Effector memory CD4-positive, alpha-beta T cell (primary cell): ENCODE results near the gene VAMP7.
"Not testable (repeated sequence)": the region's sequence is repeated elsewhere in the genome, so short reads cannot be mapped to it uniquely, and the experiment has no call there.

ENCODE experiments used
- DNase-seq, 3 donors: peaks; one replicate each; pipeline ENCODE4 v3.0.0-alpha.2; 2020
- H3K27ac ChIP-seq: 2 replicates; pipeline ENCODE4 v1.7.0; 2013; ENCODE audit warnings: mild to moderate bottlenecking, low read length, moderate library complexity; ENCODE audit not compliant: insufficient read depth, poor library complexity, severe bottlenecking
- H3K27me3 ChIP-seq: replicated peaks from 2 replicates; pipeline ENCODE4 v1.7.0; 2013; ENCODE audit warnings: mild to moderate bottlenecking, low read length; ENCODE audit not compliant: insufficient read depth, control insufficient read depth, poor library complexity, severe bottlenecking
- H3K36me3 ChIP-seq: 2 replicates; pipeline ENCODE4 v1.7.0; 2013; ENCODE audit warnings: mild to moderate bottlenecking, low read length, moderate library complexity; ENCODE audit not compliant: control insufficient read depth, insufficient read depth
- H3K4me1 ChIP-seq: 2 replicates; pipeline ENCODE4 v1.7.0; 2013; ENCODE audit warnings: low read length, mild to moderate bottlenecking; ENCODE audit not compliant: control insufficient read depth, insufficient read depth, poor library complexity, severe bottlenecking
- H3K4me3 ChIP-seq: 2 replicates; pipeline ENCODE4 v1.7.0; 2013; ENCODE audit warnings: low read length, low read depth, mild to moderate bottlenecking; ENCODE audit not compliant: insufficient read depth, poor library complexity, severe bottlenecking
- H3K9me3 ChIP-seq: 2 replicates; pipeline ENCODE4 v1.7.0; 2013; ENCODE audit warnings: mild to moderate bottlenecking, low read length, moderate library complexity; ENCODE audit not compliant: control insufficient read depth
- total RNA-seq, 3 donors: gene quantifications; one replicate each; lab custom pipeline; 2026; lab: John Stamatoyannopoulos, UW

The VAMP7 gene, protein sequence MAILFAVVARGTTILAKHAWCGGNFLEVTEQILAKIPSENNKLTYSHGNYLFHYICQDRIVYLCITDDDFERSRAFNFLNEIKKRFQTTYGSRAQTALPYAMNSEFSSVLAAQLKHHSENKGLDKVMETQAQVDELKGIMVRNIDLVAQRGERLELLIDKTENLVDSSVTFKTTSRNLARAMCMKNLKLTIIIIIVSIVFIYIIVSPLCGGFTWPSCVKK
- 23.2 to 36.5 (median 25.8) reads per million in 3 donors for total RNA-seq

DNA sequence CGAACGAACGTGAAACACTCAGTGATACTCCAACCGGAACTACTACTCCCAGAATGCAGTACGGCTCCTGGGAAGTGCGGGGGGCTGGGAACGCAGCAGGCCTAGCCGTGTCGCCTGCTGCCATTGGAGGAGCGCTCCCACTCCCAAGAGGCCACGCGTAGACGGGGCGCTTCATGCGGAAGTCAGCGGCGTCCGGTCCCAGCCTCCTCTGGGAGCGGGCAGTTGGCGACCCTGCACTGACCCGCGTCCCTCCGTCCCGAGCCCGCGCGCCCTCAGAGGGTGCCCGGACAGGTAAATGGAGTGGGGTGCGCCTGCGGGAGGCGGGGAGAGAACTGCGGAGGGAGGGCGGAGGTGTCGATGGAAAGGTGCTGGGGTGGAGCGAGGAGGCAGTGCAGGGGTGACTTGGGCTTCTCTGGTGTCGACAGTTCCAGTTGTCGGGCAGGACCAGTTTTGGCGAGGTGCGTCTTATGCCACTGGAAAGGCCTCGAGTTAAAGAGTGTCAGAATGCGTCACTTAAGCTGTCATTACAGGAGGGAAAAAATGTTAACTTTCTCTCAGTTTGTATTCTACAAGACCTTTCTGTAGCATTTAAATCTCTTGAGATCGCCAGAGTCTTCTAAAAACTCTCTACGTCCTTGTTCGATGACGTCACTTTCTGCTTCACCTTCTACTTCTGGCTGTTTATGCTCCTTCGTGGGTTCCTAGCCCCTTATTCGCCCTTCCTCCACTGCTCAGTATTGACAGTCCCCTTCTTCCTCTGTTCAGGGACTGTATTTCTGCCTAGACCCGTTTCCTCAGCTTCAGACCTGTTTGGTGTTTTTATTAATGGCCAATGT, at the start of gene VAMP7:
Gene VAMP7, plus strand, starts transcription at position 188 of the 836 bp plus-strand sequence. CDS start 8,122 bp downstream, outside the sequence.
- H3K36me3 ChIP-seq = no peaks in the 10 kb centered on the region
- H3K27me3 ChIP-seq = no peaks in the 10 kb centered on the region
- H3K4me1 ChIP-seq = peaks cover 5% of the 10 kb centered on the region
- H3K4me3 ChIP-seq = peak within 1 kb of the TSS; percentile 72
- peak; percentile 58 to 71 (median 67) for DNase-seq
- H3K9me3 ChIP-seq = no peaks in the 10 kb centered on the region
- peak within 1 kb of the TSS; percentile 76 for H3K27ac ChIP-seq

DNA sequence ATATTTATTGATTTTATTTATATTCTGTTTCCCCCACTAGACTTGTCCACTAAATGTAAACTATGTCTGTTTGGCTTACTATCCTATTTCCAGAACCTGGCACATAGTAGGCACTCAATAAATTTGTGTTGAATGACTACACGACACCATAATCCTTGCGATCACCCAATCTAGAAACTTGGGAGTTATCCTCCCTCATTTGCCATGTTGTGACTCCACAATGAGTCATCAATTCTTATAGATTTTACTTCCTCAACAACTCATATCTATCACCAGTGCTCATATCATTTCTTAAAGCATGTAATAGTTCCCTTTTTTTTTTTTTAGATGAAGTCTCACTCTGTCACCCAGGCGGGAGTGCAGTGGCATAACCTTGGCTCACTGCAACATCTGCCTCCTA, 39.9 kb upstream of the VAMP7 start:
- Histone ChIP-seq H3K27me3 (no peaks in the 10 kb centered on the region), H3K36me3 (no peaks in the 10 kb centered on the region), H3K9me3 (no peaks in the 10 kb centered on the region), H3K27ac (no peak overlapping the region), H3K4me1 (no peaks in the 10 kb centered on the region), H3K4me3 (no peak overlapping the region)
- no peak for DNase-seq

DNA sequence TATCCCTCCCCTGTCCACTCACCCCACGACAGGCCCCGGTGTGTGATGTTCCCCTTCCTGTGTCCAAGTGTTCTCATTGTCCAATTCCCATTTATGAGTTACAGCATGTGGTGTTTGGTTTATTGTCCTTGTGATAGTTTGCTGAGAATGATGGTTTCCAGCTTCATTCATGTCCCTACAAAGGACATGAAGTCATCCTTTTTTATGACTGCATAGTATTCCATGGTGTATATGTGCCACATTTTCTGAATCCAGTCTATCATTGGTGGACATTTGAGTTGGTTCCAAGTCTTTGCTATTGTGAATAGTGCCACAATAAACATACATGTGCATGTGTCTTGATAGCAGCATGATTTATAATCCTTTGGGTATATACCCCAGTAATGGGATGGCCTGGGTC, 29.4 kb upstream of the VAMP7 start:
- H3K9me3 ChIP-seq, DNase-seq, H3K4me1 ChIP-seq, H3K4me3 ChIP-seq, H3K27me3 ChIP-seq, H3K27ac ChIP-seq, H3K36me3 ChIP-seq: not testable (repeated sequence)

DNA sequence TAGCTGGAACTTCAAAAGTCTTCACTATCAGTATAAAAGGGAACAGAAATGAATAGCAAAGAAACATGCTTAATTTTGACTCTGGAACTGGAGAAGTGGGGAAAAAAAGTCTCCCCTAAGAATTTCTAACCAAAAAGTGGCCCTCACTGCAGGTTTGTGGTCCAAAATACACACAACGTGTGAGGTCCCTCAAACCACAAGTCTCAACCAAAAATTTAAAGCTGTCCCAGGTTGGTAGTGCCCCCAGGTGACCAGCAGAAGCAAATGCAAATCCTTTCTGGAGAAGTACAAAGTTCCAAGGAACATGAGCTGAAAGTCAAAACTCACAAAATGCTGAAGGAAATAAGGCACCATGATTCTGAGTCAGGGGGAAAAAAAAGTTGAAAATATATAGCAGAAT, 23.6 kb upstream of the VAMP7 start:
- no peak overlapping the region for H3K4me3 ChIP-seq
- no peak for DNase-seq
- H3K27me3 ChIP-seq = no peaks in the 10 kb centered on the region
- H3K27ac ChIP-seq = no peak overlapping the region
- no peaks in the 10 kb centered on the region for H3K36me3 ChIP-seq
- no peaks in the 10 kb centered on the region for H3K9me3 ChIP-seq
- no peaks in the 10 kb centered on the region for H3K4me1 ChIP-seq

DNA sequence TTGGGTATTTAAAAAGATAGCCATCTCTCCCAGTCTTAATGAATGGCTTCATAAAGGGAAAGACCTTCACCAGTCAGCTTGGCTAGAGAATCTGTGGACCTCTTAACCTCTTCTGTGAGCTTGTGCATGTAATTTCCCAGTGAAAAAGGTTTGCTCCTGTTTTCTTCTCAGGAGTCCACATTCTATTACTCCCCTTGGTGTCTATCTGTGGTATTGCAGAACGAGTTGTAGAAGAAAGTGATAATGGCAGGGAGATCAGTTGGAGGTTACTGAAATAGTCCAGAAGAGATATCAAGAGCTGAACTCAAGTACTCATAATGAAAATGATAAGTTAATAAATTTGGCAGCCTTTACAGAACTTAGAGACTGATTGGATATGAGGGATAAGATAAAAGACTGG, 16.5 kb upstream of the VAMP7 start:
- Histone ChIP-seq H3K4me1 (no peaks in the 10 kb centered on the region), H3K27me3 (peaks cover 2% of the 10 kb centered on the region), H3K9me3 (no peaks in the 10 kb centered on the region), H3K4me3 (no peak overlapping the region), H3K36me3 (no peaks in the 10 kb centered on the region), H3K27ac (no peak overlapping the region)
- DNase-seq = no peak

DNA sequence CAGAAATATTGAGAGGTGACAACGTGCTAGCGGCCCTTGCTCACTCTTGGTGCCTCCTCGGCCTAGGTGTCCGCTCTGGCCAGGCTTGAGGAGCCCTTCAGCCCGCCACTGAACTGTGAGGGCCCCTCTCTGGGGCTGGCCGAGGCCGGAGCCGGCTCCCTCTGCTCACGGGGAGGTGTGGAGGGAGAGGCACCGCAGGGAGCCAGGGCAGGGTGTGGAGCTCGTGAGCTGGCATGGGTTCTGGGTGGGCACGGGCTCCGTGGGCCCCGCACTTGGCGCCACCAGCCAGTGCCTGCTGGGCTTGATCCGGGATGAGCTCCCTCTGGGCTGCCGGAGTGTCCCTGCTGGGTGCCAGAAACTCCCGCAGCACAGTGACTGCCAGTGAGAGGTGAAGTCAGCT, 16.0 kb upstream of the VAMP7 start:
- peaks cover 2% of the 10 kb centered on the region for H3K27me3 ChIP-seq
- H3K4me3 ChIP-seq = no peak overlapping the region
- no peak overlapping the region for H3K27ac ChIP-seq
- H3K36me3 ChIP-seq = no peaks in the 10 kb centered on the region
- H3K9me3 ChIP-seq = no peaks in the 10 kb centered on the region
- no peak for DNase-seq
- no peaks in the 10 kb centered on the region for H3K4me1 ChIP-seq

DNA sequence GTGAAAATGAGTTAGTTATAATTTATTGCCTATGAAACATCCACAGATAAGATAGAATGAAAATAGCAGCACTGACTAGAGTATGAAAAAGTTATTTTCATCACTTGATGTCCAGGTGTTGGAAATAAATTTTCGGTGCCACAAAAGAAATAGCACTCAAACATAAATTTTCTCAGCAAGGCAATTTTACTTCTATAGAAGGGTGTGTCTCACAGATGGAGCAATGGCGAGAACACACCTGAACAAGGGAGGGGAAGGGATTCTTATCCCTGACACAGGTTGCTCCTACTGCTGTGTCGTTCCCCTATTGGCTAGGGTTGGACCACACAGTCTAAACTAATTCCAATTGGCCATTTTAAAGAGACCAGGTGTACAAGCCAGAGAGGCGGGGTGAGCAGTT, 13.3 kb upstream of the VAMP7 start:
- no peaks in the 10 kb centered on the region for H3K9me3 ChIP-seq
- H3K27ac ChIP-seq = no peak overlapping the region
- no peak overlapping the region for H3K4me3 ChIP-seq
- no peak for DNase-seq
- H3K36me3 ChIP-seq = no peaks in the 10 kb centered on the region
- H3K27me3 ChIP-seq = peaks cover 2% of the 10 kb centered on the region
- H3K4me1 ChIP-seq = no peaks in the 10 kb centered on the region

DNA sequence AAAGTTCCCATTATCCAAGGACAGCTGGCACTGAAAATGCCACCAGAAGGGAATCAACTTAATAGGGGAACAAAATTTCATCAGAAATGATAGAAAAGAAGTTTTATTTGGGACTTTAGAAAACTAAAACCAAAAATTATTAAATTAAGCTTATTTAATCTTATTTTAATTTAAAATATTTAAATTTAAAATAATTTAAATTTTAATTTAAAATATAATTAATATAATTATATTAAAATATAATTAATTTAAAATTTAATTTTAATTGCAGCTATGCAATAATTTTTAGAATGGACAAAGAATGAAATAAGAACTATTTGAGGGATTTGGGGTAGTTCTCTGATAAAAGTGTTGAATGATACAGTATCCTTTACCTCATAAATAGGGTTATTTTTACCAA, 10.2 kb upstream of the VAMP7 start:
- no peaks in the 10 kb centered on the region for H3K36me3 ChIP-seq
- DNase-seq = no peak
- no peaks in the 10 kb centered on the region for H3K9me3 ChIP-seq
- H3K4me1 ChIP-seq = no peaks in the 10 kb centered on the region
- H3K27ac ChIP-seq = no peak overlapping the region
- peaks cover 5% of the 10 kb centered on the region for H3K27me3 ChIP-seq
- H3K4me3 ChIP-seq = no peak overlapping the region

DNA sequence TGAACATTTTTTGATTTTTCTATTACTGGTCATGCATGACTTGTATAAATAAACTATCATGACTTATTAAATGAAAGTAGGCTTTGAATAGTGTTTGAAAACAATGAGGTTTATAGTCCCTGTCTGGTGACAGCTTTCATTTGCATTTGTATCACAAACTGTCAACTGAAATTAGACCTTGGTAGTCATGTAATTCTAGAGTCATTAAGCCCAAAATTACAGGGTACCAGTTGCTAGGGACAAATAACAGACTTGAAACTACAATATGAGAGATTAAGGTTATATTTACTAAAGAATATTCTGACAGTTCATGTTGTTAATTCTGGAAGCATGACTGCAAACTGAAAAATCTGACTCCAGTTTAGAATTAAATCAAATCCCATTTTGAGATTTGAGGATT, 9.2 kb upstream of the VAMP7 start:
- H3K27me3 ChIP-seq = peaks cover 5% of the 10 kb centered on the region
- no peaks in the 10 kb centered on the region for H3K9me3 ChIP-seq
- no peaks in the 10 kb centered on the region for H3K36me3 ChIP-seq
- no peaks in the 10 kb centered on the region for H3K4me1 ChIP-seq
- no peak overlapping the region for H3K27ac ChIP-seq
- DNase-seq = no peak
- no peak overlapping the region for H3K4me3 ChIP-seq

DNA sequence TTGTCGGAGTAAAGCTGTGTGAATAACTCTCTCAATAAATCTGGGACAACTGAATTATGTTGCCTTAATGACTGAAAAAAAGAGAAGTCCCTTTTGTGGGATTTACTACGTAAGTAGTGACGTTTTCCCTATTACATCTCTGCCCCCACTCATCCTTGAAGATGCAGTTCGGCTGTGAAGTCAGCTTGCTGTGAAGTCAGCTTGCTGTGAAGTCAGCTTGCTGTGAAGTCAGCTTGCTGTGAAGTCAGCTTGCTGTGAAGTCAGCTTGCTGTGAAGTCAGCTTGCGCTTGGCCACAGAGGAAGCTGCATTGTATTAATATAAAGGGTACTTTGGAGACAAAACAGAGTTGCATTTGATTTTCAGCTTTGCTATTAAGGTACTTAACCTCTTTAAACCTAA, 8.0 kb upstream of the VAMP7 start:
- H3K27ac ChIP-seq = no peak overlapping the region
- no peaks in the 10 kb centered on the region for H3K4me1 ChIP-seq
- H3K9me3 ChIP-seq = no peaks in the 10 kb centered on the region
- no peak overlapping the region for H3K4me3 ChIP-seq
- DNase-seq = no peak
- H3K36me3 ChIP-seq = no peaks in the 10 kb centered on the region
- peaks cover 5% of the 10 kb centered on the region for H3K27me3 ChIP-seq
